ENCODE measurements around the gene PRR18. TPM values are rescaled to one million over a fixed set of nuclear protein-coding genes. Genes with fewer than 3 reads are reported as not detected.

The PRR18 gene
- total RNA-seq, 1 donor from 2014 or later: 0.14 TPM

GRCh38 chr6:166334878-166335277 is 26.7 kb upstream of the PRR18 start:
- Mint-ChIP-seq H3K27me3 (ENCODE audit: low read depth, unreplicated experiment) (no peaks in the 10 kb centered on the region), H3K36me3 (ENCODE audit: low read depth, unreplicated experiment) (peaks cover 19% of the 10 kb centered on the region), H3K9me3 (ENCODE audit: unreplicated experiment) (no peaks in the 10 kb centered on the region), H3K4me3 (ENCODE audit: unreplicated experiment) (no peak overlapping the region), H3K27ac (ENCODE audit: unreplicated experiment) (no peak overlapping the region), H3K4me1 (ENCODE audit: low read depth, unreplicated experiment) (peaks cover 35% of the 10 kb centered on the region)
- no peak overlapping the region for H3K4me3 ChIP-seq (ENCODE audit: insufficient read depth, low read depth, low read length)
- no peak overlapping the region for H3K9ac ChIP-seq (ENCODE audit: low read length)
- H3K9me3 ChIP-seq (ENCODE audit: insufficient read depth, low read depth, low read length): no peaks in the 10 kb centered on the region
- H4K20me1 ChIP-seq (ENCODE audit: insufficient read depth, low read length): peaks cover 92% of the 10 kb centered on the region
- peaks cover 5% of the 10 kb centered on the region for H3K36me3 ChIP-seq (ENCODE audit: insufficient read depth, low read length)
- H3K27me3 ChIP-seq (ENCODE audit: insufficient read depth, low read length): no peaks in the 10 kb centered on the region
- peaks cover 100% of the 10 kb centered on the region for H3K79me2 ChIP-seq (ENCODE audit: insufficient read depth, low read length)
- TF ChIP-seq EZH2 (IDR thresholded peaks at IDR 0.05; ENCODE audit: insufficient read depth, low read length) (no peak), CTCF (IDR thresholded peaks at IDR 0.05; ENCODE audit: insufficient read depth, low read depth, low read length) (no peak)
- no peak overlapping the region for H2AFZ ChIP-seq (ENCODE audit: low read depth, low read length)
- no peak for DNase-seq (ENCODE audit: low read depth)
- H3K4me1 ChIP-seq (ENCODE audit: insufficient read depth, low read length): no peaks in the 10 kb centered on the region
- no peak overlapping the region for H3K4me2 ChIP-seq (ENCODE audit: low read length)
- no peak for FAIRE-seq
- no peak overlapping the region for H3K27ac ChIP-seq (ENCODE audit: low read depth, low read length)

- H4K20me1 ChIP-seq (ENCODE audit: insufficient read depth, low read length): peaks cover 90% of the 10 kb centered on the region
- DNase-seq (ENCODE audit: low read depth): no peak
- Mint-ChIP-seq H3K36me3 (ENCODE audit: low read depth, unreplicated experiment) (peaks cover 19% of the 10 kb centered on the region), H3K27ac (ENCODE audit: unreplicated experiment) (peak overlapping the region; percentile 12), H3K4me1 (ENCODE audit: low read depth, unreplicated experiment) (peaks cover 33% of the 10 kb centered on the region), H3K4me3 (ENCODE audit: unreplicated experiment) (no peak overlapping the region), H3K9me3 (ENCODE audit: unreplicated experiment) (no peaks in the 10 kb centered on the region), H3K27me3 (ENCODE audit: low read depth, unreplicated experiment) (no peaks in the 10 kb centered on the region)
- no peak overlapping the region for H3K4me3 ChIP-seq (ENCODE audit: insufficient read depth, low read depth, low read length)
- H3K9ac ChIP-seq (ENCODE audit: low read length): no peak overlapping the region
- peaks cover 100% of the 10 kb centered on the region for H3K79me2 ChIP-seq (ENCODE audit: insufficient read depth, low read length)
- no peak overlapping the region for H2AFZ ChIP-seq (ENCODE audit: low read depth, low read length)
- H3K27ac ChIP-seq (ENCODE audit: low read depth, low read length): no peak overlapping the region
- H3K27me3 ChIP-seq (ENCODE audit: insufficient read depth, low read length): no peaks in the 10 kb centered on the region
- no peak for FAIRE-seq
- TF ChIP-seq CTCF (IDR thresholded peaks at IDR 0.05; ENCODE audit: insufficient read depth, low read depth, low read length) (no peak), EZH2 (IDR thresholded peaks at IDR 0.05; ENCODE audit: insufficient read depth, low read length) (no peak)
- H3K9me3 ChIP-seq (ENCODE audit: insufficient read depth, low read depth, low read length): no peaks in the 10 kb centered on the region
- H3K36me3 ChIP-seq (ENCODE audit: insufficient read depth, low read length): peaks cover 5% of the 10 kb centered on the region
- no peaks in the 10 kb centered on the region for H3K4me1 ChIP-seq (ENCODE audit: insufficient read depth, low read length)
- no peak overlapping the region for H3K4me2 ChIP-seq (ENCODE audit: low read length)
Observed at GRCh38 chr6:166333172-166333995, 25.2 kb upstream of the PRR18 start.

All from astrocyte (in vitro differentiated cells and primary cell).